Natural killer cell (primary cell): Measurements from ENCODE around the gene ADGRE3. TPM values are rescaled to one million over a fixed set of nuclear protein-coding genes. Genes with fewer than 3 reads are reported as not detected.
A peak's percentile ranks its signal among the peaks of the same experiment; 100 is the strongest.
"Not testable (repeated sequence)": the region's sequence is repeated elsewhere in the genome, so short reads cannot be mapped to it uniquely, and the experiment has no call there.

ENCODE experiments used
- ATAC-seq, 3 donors: fragments of 150-1000 bp in 2 of 3; fragments of 200-7000 bp in 1 of 3; cut with Tn5 transposase; 1 replicate in 1 of 3; 2 replicates in 2 of 3; pipeline ENCODE4 v1.10.0; 2021; ENCODE audit warnings: mild to moderate bottlenecking in 2 of 3, moderate library complexity in 2 of 3
- DNase-seq, 2 donors: peaks; one replicate each; pipeline versions ENCODE4 v3.0.0 to v3.0.0-alpha.2; 2013 to 2021; ENCODE audit warnings: mixed read lengths in 1 of 2
- H3K27ac ChIP-seq: one replicate; pipeline ENCODE4 v1.5.1; 2013; ENCODE audit warnings: mild to moderate bottlenecking, low read length
- H3K27me3 ChIP-seq: one replicate; pipeline ENCODE4 v1.6.1; 2013; ENCODE audit warnings: low read length; ENCODE audit not compliant: control insufficient read depth, insufficient read depth
- H3K36me3 ChIP-seq: one replicate; pipeline ENCODE4 v1.6.1; 2013; ENCODE audit warnings: low read length; ENCODE audit not compliant: control insufficient read depth, insufficient read depth
- H3K4me1 ChIP-seq: one replicate; pipeline ENCODE4 v1.6.1; 2013; ENCODE audit warnings: low read length; ENCODE audit not compliant: control insufficient read depth, insufficient read depth
- H3K4me3 ChIP-seq: one replicate; pipeline ENCODE4 v1.5.1; 2013; ENCODE audit warnings: low read length
- H3K9me3 ChIP-seq: one replicate; pipeline ENCODE4 v1.6.1; 2013; ENCODE audit warnings: low read length; ENCODE audit not compliant: control insufficient read depth, insufficient read depth
- H3K27ac Mint-ChIP-seq, 2 donors: one replicate each; pipeline ENCODE4 v1.8.0; 2022; ENCODE audit warnings: mild to moderate bottlenecking in 2 of 2, mixed read lengths in 2 of 2, moderate library complexity in 1 of 2
- H3K27me3 Mint-ChIP-seq, 2 donors: one replicate each; pipeline ENCODE4 v1.8.0; 2022; ENCODE audit warnings: low read depth in 2 of 2, mixed read lengths in 2 of 2
- H3K36me3 Mint-ChIP-seq: one replicate; pipeline ENCODE4 v1.8.0; 2022; ENCODE audit warnings: mixed read lengths
- H3K4me1 Mint-ChIP-seq, 2 donors: one replicate each; pipeline ENCODE4 v1.8.0; 2022; ENCODE audit warnings: mixed read lengths in 2 of 2
- H3K4me3 Mint-ChIP-seq: one replicate; pipeline ENCODE4 v1.8.0; 2022; ENCODE audit warnings: mild to moderate bottlenecking, moderate library complexity, mixed read lengths
- H3K9me3 Mint-ChIP-seq, 2 donors: one replicate each; pipeline ENCODE4 v1.8.0; 2022; ENCODE audit warnings: mixed read lengths in 2 of 2
- WGBS: methylation state at CpG from one replicate; pipeline ENCODE4 v1.1.7; 2013; ENCODE audit warnings: missing lambda C conversion rate; ENCODE audit not compliant: insufficient coverage; 5-methylcytosine and 5-hydroxymethylcytosine counted together
- intact Hi-C: fragments of 100-400 bp; cut with micrococcal nuclease; formaldehyde crosslinking; loops from one replicate; pipeline ENCODE4 v1.14.2; 2022
- total RNA-seq, 4 donors: library from RNA; stranded (reverse); fragments of 120-200 nt in 1 of 4; gene quantifications; one replicate each; pipeline versions ENCODE4 v1.2.3 to v1.2.4, GENCODE V29; 2013 to 2022
- TF ChIP-seq, protein P1 (sequence below): fragments of 200-600 bp; IDR thresholded peaks from one replicate; pipeline ENCODE4 v1.8.0; 2022; ENCODE audit warnings: antibody characterized with exemption

The ADGRE3 gene
- total RNA-seq, 3 donors from 2014 or later (not counting 1 experiment from before 2014, with no cell fraction given) = 0.59 to 9.1 (median 1.0) TPM

DNA sequence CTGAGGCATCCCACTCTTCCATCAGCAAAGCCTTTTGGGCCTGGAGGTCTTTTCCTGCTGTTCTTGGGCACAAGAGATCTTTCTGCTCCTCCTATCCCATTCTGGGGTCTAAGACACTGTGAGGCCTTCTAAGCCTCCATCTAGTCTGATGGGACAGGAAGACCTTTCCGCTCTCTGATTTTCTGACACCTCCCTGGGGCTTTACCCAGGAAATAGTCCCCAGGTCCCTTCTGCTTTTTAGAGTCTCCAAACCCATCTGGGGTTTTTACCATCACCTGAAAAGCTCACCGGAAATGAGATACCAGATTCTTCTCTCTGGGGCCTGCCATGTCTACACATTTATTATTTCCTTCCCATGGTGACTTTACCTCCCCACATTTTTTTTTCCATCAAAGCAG is 70.7 kb downstream of the ADGRE3 start:
- no peak for ATAC-seq
- TF ChIP-seq, protein P1, sequence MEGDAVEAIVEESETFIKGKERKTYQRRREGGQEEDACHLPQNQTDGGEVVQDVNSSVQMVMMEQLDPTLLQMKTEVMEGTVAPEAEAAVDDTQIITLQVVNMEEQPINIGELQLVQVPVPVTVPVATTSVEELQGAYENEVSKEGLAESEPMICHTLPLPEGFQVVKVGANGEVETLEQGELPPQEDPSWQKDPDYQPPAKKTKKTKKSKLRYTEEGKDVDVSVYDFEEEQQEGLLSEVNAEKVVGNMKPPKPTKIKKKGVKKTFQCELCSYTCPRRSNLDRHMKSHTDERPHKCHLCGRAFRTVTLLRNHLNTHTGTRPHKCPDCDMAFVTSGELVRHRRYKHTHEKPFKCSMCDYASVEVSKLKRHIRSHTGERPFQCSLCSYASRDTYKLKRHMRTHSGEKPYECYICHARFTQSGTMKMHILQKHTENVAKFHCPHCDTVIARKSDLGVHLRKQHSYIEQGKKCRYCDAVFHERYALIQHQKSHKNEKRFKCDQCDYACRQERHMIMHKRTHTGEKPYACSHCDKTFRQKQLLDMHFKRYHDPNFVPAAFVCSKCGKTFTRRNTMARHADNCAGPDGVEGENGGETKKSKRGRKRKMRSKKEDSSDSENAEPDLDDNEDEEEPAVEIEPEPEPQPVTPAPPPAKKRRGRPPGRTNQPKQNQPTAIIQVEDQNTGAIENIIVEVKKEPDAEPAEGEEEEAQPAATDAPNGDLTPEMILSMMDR = no peak
- Histone ChIP-seq H3K9me3 (no peaks in the 10 kb centered on the region), H3K4me1 (peaks cover 4% of the 10 kb centered on the region), H3K36me3 (no peaks in the 10 kb centered on the region), H3K27ac (peak overlapping the region; percentile 66), H3K4me3 (no peak overlapping the region), H3K27me3 (no peaks in the 10 kb centered on the region)
- Mint-ChIP-seq H3K9me3 (no peaks in the 10 kb centered on the region), H3K27ac (no peak overlapping the region), H3K4me3 (no peak overlapping the region), H3K27me3 (peaks cover 0 to 2% of the 10 kb centered on the region in 2 donors), H3K36me3 (no peaks in the 10 kb centered on the region), H3K4me1 (peaks cover 0 to 4% of the 10 kb centered on the region in 2 donors)
- WGBS = 48% methylated on average over 2 of the region's 2 CpGs
- DNase-seq = no peak
- intact Hi-C loops = no loop called here

DNA sequence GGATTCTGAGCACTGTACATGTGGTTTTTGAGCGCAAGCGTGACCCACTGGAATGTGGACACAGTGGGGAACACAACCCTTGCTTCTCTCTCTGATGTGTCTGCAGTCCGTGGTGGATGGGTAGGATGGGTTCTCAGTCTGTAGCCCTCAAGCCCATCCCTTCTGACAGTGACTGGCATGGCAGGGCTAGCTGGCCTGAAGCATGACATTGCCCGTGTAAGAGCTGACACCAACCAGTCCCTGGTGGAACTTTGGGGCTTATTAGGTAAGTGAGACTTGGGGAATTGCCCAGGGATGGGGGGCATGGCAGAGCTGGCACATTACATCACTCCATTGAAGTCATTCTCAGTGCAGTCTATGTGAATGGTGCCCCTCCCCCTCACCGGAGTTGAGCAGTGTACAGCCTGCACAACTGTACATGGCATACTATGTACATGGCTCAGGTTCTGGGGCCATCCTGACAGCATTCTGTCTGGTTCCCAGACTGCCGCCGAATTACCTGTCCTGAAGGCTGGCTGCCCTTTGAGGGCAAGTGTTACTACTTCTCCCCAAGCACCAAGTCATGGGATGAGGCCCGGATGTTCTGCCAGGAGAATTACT is 75.0 kb downstream of the ADGRE3 start:
- peaks cover 5 to 12% of the 10 kb centered on the region in 2 donors for H3K4me1 Mint-ChIP-seq
- H3K4me1 ChIP-seq = peaks cover 4% of the 10 kb centered on the region
- H3K27ac ChIP-seq = no peak overlapping the region

DNA sequence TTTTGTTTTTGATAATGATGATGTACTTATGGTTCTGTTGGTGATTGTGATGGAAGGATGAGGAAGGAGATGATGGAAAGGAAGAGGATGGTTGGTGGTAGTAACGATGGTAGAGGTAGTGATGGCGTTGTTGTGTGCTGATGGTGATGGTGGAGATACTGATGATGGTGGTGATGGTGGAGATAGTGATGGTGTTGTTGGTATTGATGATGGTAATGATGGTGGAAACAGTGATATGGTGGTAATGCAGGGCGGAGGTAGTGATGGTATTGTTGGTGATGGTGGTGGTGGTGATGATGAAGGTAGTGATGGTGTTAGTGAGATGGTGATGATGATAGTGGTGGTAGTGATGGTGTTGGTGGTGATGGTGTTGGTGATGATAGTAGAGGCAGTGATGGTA is 79.1 kb downstream of the ADGRE3 start:
- Histone ChIP-seq H3K27ac (no peak overlapping the region), H3K4me1 (no peaks in the 10 kb centered on the region)

More for the DNA sequence above, 75.0 kb downstream of the ADGRE3 start:
- no peaks in the 10 kb centered on the region for H3K27me3 ChIP-seq
- no peak overlapping the region for H3K4me3 ChIP-seq
- H3K36me3 ChIP-seq = no peaks in the 10 kb centered on the region
- ATAC-seq (no peak), DNase-seq (no peak)
- Mint-ChIP-seq H3K4me3 (no peak overlapping the region), H3K36me3 (no peaks in the 10 kb centered on the region), H3K27me3 (peaks cover 0 to 2% of the 10 kb centered on the region in 2 donors), H3K9me3 (peaks cover 6% of the 10 kb centered on the region in 2 donors), H3K27ac (no peak overlapping the region)
- no peaks in the 10 kb centered on the region for H3K9me3 ChIP-seq
- TF ChIP-seq, protein P1 = no peak
- 91% methylated on average over 8 of the region's 8 CpGs for WGBS
- intact Hi-C loops = no loop called here

DNA sequence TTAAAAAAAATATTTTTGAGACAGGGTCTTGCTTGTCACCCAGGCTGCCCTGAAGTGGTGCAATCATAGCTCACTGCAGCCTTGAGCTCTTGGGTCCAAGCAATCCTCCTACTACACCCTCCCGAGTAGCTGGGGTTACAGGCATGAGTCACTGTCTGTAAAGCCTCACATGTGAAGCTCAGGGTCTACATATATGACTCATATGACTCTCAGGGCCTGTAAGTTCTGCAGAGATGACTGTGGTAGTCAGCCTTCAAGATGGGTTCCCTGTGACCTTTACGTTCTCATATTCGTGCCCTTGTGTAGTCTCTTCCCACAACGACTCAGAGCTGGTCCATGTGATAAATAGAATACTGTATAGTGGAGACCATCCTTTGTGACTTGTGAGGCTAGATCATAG is 85.2 kb downstream of the ADGRE3 start:
- H3K27ac ChIP-seq, H3K4me1 Mint-ChIP-seq, H3K4me1 ChIP-seq, H3K4me3 Mint-ChIP-seq, H3K4me3 ChIP-seq, H3K27me3 Mint-ChIP-seq, H3K9me3 ChIP-seq, H3K27me3 ChIP-seq, H3K9me3 Mint-ChIP-seq, intact Hi-C loops, H3K27ac Mint-ChIP-seq, DNase-seq, H3K36me3 Mint-ChIP-seq, H3K36me3 ChIP-seq: not testable (repeated sequence)
- peak in 1 of 3 donors; percentile 18 for ATAC-seq
- no CpG with 5 or more reads among the region's 4 CpGs for WGBS

More for the DNA sequence above, 79.1 kb downstream of the ADGRE3 start:
- Mint-ChIP-seq H3K4me1 (peaks cover 5 to 8% of the 10 kb centered on the region in 2 donors), H3K36me3 (no peaks in the 10 kb centered on the region), H3K9me3 (peaks cover 6% of the 10 kb centered on the region in 2 donors), H3K27me3 (peaks cover 0 to 8% of the 10 kb centered on the region in 2 donors), H3K27ac (no peak overlapping the region), H3K4me3 (no peak overlapping the region)
- Histone ChIP-seq H3K36me3 (no peaks in the 10 kb centered on the region), H3K27me3 (no peaks in the 10 kb centered on the region), H3K9me3 (no peaks in the 10 kb centered on the region), H3K4me3 (no peak overlapping the region)
- WGBS = 90% methylated on average over 3 of the region's 3 CpGs
- DNase-seq (no peak), ATAC-seq (no peak)
- TF ChIP-seq, protein P1 = no peak
- intact Hi-C loops = no loop called here

DNA sequence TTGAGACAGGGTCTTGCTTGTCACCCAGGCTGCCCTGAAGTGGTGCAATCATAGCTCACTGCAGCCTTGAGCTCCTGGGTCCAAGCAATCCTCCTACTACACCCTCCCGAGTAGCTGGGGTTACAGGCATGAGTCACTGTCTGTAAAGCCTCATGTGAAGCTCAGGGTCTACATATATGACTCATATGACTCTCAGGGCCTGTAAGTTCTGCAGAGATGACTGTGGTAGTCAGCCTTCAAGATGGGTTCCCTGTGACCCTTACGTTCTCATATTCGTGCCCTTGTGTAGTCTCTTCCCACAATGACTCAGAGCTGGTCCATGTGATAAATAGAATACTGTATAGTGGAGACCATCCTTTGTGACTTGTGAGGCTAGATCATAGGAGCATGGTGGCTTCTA is 89.5 kb downstream of the ADGRE3 start:
- intact Hi-C loops, H3K36me3 ChIP-seq, H3K36me3 Mint-ChIP-seq, H3K27me3 Mint-ChIP-seq, H3K27ac ChIP-seq, H3K4me3 Mint-ChIP-seq, H3K9me3 ChIP-seq, H3K4me1 Mint-ChIP-seq, DNase-seq, H3K4me1 ChIP-seq, H3K9me3 Mint-ChIP-seq, H3K27me3 ChIP-seq, H3K4me3 ChIP-seq, H3K27ac Mint-ChIP-seq: not testable (repeated sequence)
- 50% methylated on average over 1 of the region's 3 CpGs for WGBS
- ATAC-seq = peak; percentile 51 to 66 (median 57)

DNA sequence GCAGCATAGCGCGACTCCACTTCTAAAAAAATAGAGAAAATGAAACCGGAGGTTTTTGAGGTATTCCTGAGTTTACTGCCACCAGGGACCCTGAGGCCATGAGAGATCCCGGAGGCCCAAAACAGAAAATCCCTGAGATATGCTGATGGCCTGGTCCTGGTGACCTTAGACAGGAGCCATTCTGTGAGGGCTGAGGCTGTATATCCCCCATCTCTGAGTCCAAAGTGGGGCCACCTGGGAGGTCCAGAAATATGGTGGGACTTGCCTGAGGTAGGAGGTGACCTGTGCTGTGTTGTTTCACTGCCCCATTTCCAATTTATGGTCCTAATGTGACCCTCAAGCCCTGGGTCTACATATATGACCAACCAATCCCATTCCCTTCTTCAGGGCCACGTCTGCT is 90.3 kb downstream of the ADGRE3 start:
- 68% methylated on average over 4 of the region's 5 CpGs for WGBS
- ATAC-seq, H3K27me3 ChIP-seq, H3K27ac ChIP-seq, H3K9me3 Mint-ChIP-seq, H3K4me1 Mint-ChIP-seq, intact Hi-C loops, H3K27me3 Mint-ChIP-seq, H3K4me1 ChIP-seq, H3K36me3 Mint-ChIP-seq, DNase-seq, H3K4me3 Mint-ChIP-seq, H3K9me3 ChIP-seq, H3K27ac Mint-ChIP-seq, H3K36me3 ChIP-seq: not testable (repeated sequence)
- H3K4me3 ChIP-seq = peak overlapping the region; percentile 43
